Stimulated activated CD4-positive, alpha-beta T cell treated with anti-CD3 and anti-CD28 coated beads, Interleukin-1b, Interleukin-23, amount 100 ng/mL, for 48 hours (primary cell): ENCODE results near the gene IPO5.
"Not testable (repeated sequence)": the region's sequence is repeated elsewhere in the genome, so short reads cannot be mapped to it uniquely, and the experiment has no call there.

Experiments
- DNase-seq: peaks from one replicate; pipeline ENCODE4 v3.0.0-alpha.2; 2020

Gene IPO5

GRCh38 chr13:98019186-98019585 is 65.7 kb downstream of the IPO5 start:
- DNase-seq, result no peak

- no peak for DNase-seq
Observed at GRCh38 chr13:98020271-98020670, 66.8 kb downstream of the IPO5 start.

- DNase-seq, result no peak
Observed at GRCh38 chr13:98022210-98022609, 68.7 kb downstream of the IPO5 start.

GRCh38 chr13:98025480-98026025 is 72.1 kb downstream of the IPO5 start:
- DNase-seq, result no peak

- no peak for DNase-seq
Observed at GRCh38 chr13:98026457-98026857, 73.0 kb downstream of the IPO5 start.

- no peak for DNase-seq
Observed at GRCh38 chr13:98032168-98032567, 78.7 kb downstream of the IPO5 start.

- no peak for DNase-seq
Observed at GRCh38 chr13:98033277-98034247, 80.1 kb downstream of the IPO5 start.

- DNase-seq, result no peak
Observed at GRCh38 chr13:98035373-98035772, 81.9 kb downstream of the IPO5 start.

GRCh38 chr13:98036564-98037302 is 83.3 kb downstream of the IPO5 start:
- DNase-seq, result not testable (repeated sequence)

- DNase-seq, result no peak
Observed at GRCh38 chr13:98039261-98039660, 85.8 kb downstream of the IPO5 start.

GRCh38 chr13:98039964-98040363 is 86.5 kb downstream of the IPO5 start:
- no peak for DNase-seq

- no peak for DNase-seq
Observed at GRCh38 chr13:98041081-98041820, 87.8 kb downstream of the IPO5 start.

GRCh38 chr13:98044301-98044700 is 90.8 kb downstream of the IPO5 start:
- no peak for DNase-seq

GRCh38 chr13:98047785-98048184 is 94.3 kb downstream of the IPO5 start:
- DNase-seq, result not testable (repeated sequence)

GRCh38 chr13:98048265-98048664 is 94.8 kb downstream of the IPO5 start:
- DNase-seq, result no peak

GRCh38 chr13:98050041-98050466 is 96.6 kb downstream of the IPO5 start:
- no peak for DNase-seq

- DNase-seq, result no peak
Observed at GRCh38 chr13:98052412-98052811, 98.9 kb downstream of the IPO5 start.

- no peak for DNase-seq
Observed at GRCh38 chr13:98054301-98054700, 100.8 kb downstream of the IPO5 start.

GRCh38 chr13:98055623-98056022 is 102.1 kb downstream of the IPO5 start:
- no peak for DNase-seq

GRCh38 chr13:98056839-98057410 is 103.5 kb downstream of the IPO5 start:
- DNase-seq, result no peak

- DNase-seq, result no peak
Observed at GRCh38 chr13:98059276-98059675, 105.8 kb downstream of the IPO5 start.

- no peak for DNase-seq
Observed at GRCh38 chr13:98060282-98060681, 106.8 kb downstream of the IPO5 start.

GRCh38 chr13:98065468-98065867 is 112.0 kb downstream of the IPO5 start:
- DNase-seq, result no peak
